ENCODE data around the gene FAM117B.

- TF ChIP-seq CTCF (IDR thresholded peaks at IDR 0.05; ENCODE audit: borderline replicate concordance, extremely low read depth, low read length, poor library complexity, severe bottlenecking), result no peak
- TF ChIP-seq EZH2 (IDR thresholded peaks at IDR 0.05; ENCODE audit: borderline replicate concordance, low read depth, low read length, severe bottlenecking), result no peak
Measured at GRCh38 chr2:202769201-202769600, 134.4 kb downstream of the FAM117B start.
